Osteocyte (in vitro differentiated cells): Measurements from ENCODE around the gene MTMR4. TPM values are rescaled to one million over a fixed set of nuclear protein-coding genes. Genes with fewer than 3 reads are reported as not detected.
A peak's percentile ranks its signal among the peaks of the same experiment; 100 is the strongest.
"Not testable (repeated sequence)": the region's sequence is repeated elsewhere in the genome, so short reads cannot be mapped to it uniquely, and the experiment has no call there.

ENCODE experiments used
- DNase-seq: peaks from one replicate; pipeline ENCODE4 v3.0.0; 2021; ENCODE audit warnings: mixed read lengths; ENCODE audit not compliant: unreplicated experiment; ENCODE audit errors: extremely low spot score
- H3K27ac Mint-ChIP-seq: one replicate; pipeline ENCODE4 v1.8.0; 2021; ENCODE audit warnings: mild to moderate bottlenecking, mixed read lengths; ENCODE audit not compliant: unreplicated experiment
- H3K27me3 Mint-ChIP-seq: one replicate; pipeline ENCODE4 v1.8.0; 2021; ENCODE audit warnings: mixed read lengths; ENCODE audit not compliant: unreplicated experiment
- H3K36me3 Mint-ChIP-seq: one replicate; pipeline ENCODE4 v1.8.0; 2021; ENCODE audit warnings: mixed read lengths; ENCODE audit not compliant: unreplicated experiment
- H3K4me1 Mint-ChIP-seq: one replicate; pipeline ENCODE4 v1.8.0; 2021; ENCODE audit warnings: mixed read lengths; ENCODE audit not compliant: unreplicated experiment
- H3K4me3 Mint-ChIP-seq: one replicate; pipeline ENCODE4 v1.8.0; 2021; ENCODE audit warnings: mild to moderate bottlenecking, moderate library complexity, mixed read lengths; ENCODE audit not compliant: unreplicated experiment
- H3K9me3 Mint-ChIP-seq: one replicate; pipeline ENCODE4 v1.8.0; 2021; ENCODE audit warnings: mixed read lengths; ENCODE audit not compliant: unreplicated experiment
- total RNA-seq: library from RNA; stranded (reverse); gene quantifications from 2 replicates; pipeline ENCODE4 v1.2.1, GENCODE V29; 2021
- TF ChIP-seq, protein P1 (sequence below): fragments of 200-600 bp; sonication (generic); IDR thresholded peaks from 2 replicates; pipeline ENCODE4 v1.5.0; 2021; ENCODE audit warnings: antibody characterized with exemption, mild to moderate bottlenecking, moderate library complexity

The MTMR4 gene
- total RNA-seq, 1 donor from 2014 or later: 47.4 TPM

- TF ChIP-seq, protein P1, sequence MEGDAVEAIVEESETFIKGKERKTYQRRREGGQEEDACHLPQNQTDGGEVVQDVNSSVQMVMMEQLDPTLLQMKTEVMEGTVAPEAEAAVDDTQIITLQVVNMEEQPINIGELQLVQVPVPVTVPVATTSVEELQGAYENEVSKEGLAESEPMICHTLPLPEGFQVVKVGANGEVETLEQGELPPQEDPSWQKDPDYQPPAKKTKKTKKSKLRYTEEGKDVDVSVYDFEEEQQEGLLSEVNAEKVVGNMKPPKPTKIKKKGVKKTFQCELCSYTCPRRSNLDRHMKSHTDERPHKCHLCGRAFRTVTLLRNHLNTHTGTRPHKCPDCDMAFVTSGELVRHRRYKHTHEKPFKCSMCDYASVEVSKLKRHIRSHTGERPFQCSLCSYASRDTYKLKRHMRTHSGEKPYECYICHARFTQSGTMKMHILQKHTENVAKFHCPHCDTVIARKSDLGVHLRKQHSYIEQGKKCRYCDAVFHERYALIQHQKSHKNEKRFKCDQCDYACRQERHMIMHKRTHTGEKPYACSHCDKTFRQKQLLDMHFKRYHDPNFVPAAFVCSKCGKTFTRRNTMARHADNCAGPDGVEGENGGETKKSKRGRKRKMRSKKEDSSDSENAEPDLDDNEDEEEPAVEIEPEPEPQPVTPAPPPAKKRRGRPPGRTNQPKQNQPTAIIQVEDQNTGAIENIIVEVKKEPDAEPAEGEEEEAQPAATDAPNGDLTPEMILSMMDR: no peak
- Mint-ChIP-seq H3K4me3 (no peak within 1 kb of the TSS), H3K4me1 (no peaks in the 10 kb centered on the region), H3K36me3 (peaks cover 38% of the 10 kb centered on the region), H3K9me3 (no peaks in the 10 kb centered on the region), H3K27me3 (no peaks in the 10 kb centered on the region), H3K27ac (no peak within 1 kb of the TSS)
- peak; percentile 83 for DNase-seq
Measured at GRCh38 chr17:58487589-58488427, 26.6 kb downstream of the MTMR4 start, which contains the start of gene HSF5. TSS of gene HSF5 (minus strand) at chr17:58488408. CDS start at chr17:58488274, 134 bp downstream.

GRCh38 chr17:58484600-58484999 is 29.8 kb downstream of the MTMR4 start:
- no peak for DNase-seq
- TF ChIP-seq, protein P1: no peak
- H3K27me3 Mint-ChIP-seq: peaks cover 4% of the 10 kb centered on the region
- H3K4me3 Mint-ChIP-seq: no peak overlapping the region
- H3K27ac Mint-ChIP-seq: no peak overlapping the region
- H3K4me1 Mint-ChIP-seq: no peaks in the 10 kb centered on the region
- peaks cover 11% of the 10 kb centered on the region for H3K36me3 Mint-ChIP-seq
- H3K9me3 Mint-ChIP-seq: no peaks in the 10 kb centered on the region

DNA sequence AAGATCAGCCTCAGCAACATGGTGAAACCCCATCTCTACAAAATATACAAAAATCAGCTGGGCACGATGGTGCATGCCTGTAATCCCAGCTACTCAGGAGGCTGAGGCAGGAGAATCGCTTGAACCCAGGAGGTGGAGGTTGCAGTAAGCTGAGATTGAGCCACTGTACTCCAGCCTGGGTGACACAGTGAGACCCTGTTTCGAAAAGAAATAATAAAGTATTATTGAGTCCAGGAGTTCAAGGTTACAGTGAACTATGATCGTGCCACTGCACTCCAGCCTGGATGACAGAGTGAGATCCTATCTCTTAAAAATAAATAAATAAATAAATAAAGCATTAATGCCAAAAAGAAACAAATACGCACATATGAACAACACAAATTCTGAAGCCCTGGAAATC is 32.6 kb downstream of the MTMR4 start:
- H3K27me3 Mint-ChIP-seq, H3K4me3 Mint-ChIP-seq, H3K4me1 Mint-ChIP-seq, DNase-seq, H3K9me3 Mint-ChIP-seq, H3K36me3 Mint-ChIP-seq, H3K27ac Mint-ChIP-seq: not testable (repeated sequence)

DNA sequence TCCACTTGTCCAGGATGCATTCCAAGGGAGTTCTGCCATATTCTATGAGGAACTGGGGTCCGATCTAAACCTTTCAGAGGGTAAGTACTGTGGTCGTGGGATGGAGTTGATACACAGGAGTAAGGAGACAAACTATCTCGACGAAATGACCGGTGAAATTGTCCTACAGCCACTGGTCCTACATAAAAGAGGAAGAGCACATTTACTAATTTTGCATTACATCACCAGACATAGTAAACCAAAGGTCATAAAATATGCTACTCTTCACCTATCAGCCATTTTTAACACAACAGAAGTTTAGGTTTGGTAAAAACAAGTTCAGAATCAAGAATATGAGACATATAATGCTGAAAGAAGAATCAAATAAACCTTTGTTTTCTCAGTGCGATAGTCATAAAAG is 34.3 kb downstream of the MTMR4 start:
- no peak for DNase-seq
- Mint-ChIP-seq H3K4me1 (no peaks in the 10 kb centered on the region), H3K36me3 (no peaks in the 10 kb centered on the region), H3K4me3 (no peak overlapping the region), H3K9me3 (no peaks in the 10 kb centered on the region), H3K27me3 (peaks cover 19% of the 10 kb centered on the region), H3K27ac (no peak overlapping the region)
- TF ChIP-seq, protein P1: no peak

GRCh38 chr17:58476812-58477211 is 37.6 kb downstream of the MTMR4 start:
- H3K27ac Mint-ChIP-seq: no peak overlapping the region
- TF ChIP-seq, protein P1: no peak
- no peaks in the 10 kb centered on the region for H3K4me1 Mint-ChIP-seq
- no peak overlapping the region for H3K4me3 Mint-ChIP-seq
- H3K9me3 Mint-ChIP-seq: no peaks in the 10 kb centered on the region
- no peak for DNase-seq
- H3K27me3 Mint-ChIP-seq: peaks cover 24% of the 10 kb centered on the region
- H3K36me3 Mint-ChIP-seq: no peaks in the 10 kb centered on the region
